HepG2 (cell line): ENCODE measurements around the gene ELF2. TPM values are rescaled to one million over a fixed set of nuclear protein-coding genes. Genes with fewer than 3 reads are reported as not detected.
A peak's percentile ranks its signal among the peaks of the same experiment; 100 is the strongest.

ENCODE experiments used
- ATAC-seq: fragments of 200-7000 bp; cut with Tn5 transposase; 3 replicates; pipeline ENCODE4 v1.9.1; 2020; ENCODE audit warnings: mild to moderate bottlenecking, moderate library complexity
- BruUV-seq: library from RNA; stranded (reverse); fragments of 400-500 nt; replicated peaks from 2 replicates; lab custom pipeline; 2021; lab: Mats Ljungman, UMichigan
- CTCF ChIA-PET: fragments of 300-600 bp; formaldehyde crosslinking; extraction: SDS; loops from one replicate; lab custom pipeline; 2021; ENCODE audit warnings: low total read pairs, inconsistent platforms, low intra/inter-chr PET ratio; lab: Yijun Ruan, JAX
- POLR2A ChIA-PET: fragments of 350-600 bp; sonication (Branson Sonifier 250); formaldehyde crosslinking; loops from one replicate; lab custom pipeline; 2020; ENCODE audit warnings: antibody characterized with exemption, inconsistent platforms; lab: Yijun Ruan, JAX
- DNase-seq: peaks from one replicate; pipeline ENCODE4 v3.0.0-alpha.2; 2015; ENCODE audit warnings: low spot score
- FAIRE-seq: peaks from 3 replicates; lab custom pipeline; 2011; peaks lifted over from hg19 to GRCh38; lab: Jason Lieb, UNC
- H2AFZ ChIP-seq: one replicate; pipeline ENCODE4 v1.6.1; 2011; ENCODE audit warnings: low read length, inconsistent platforms
- H3K27ac ChIP-seq: fragments of 300-600 bp; 3 replicates; pipeline ENCODE4 v1.8.0; 2011; ENCODE audit warnings: mixed run types, mild to moderate bottlenecking, mixed read lengths, low read length, inconsistent platforms; ENCODE audit not compliant: insufficient read depth; ENCODE audit errors: extremely low read length
- H3K27me3 ChIP-seq, 2 experiments: fragments of 200-600 bp in 1 of 2; 2 replicates in 1 of 2; 3 replicates in 1 of 2; pipeline versions ENCODE4 v1.6.0 to v1.8.0; 2011; ENCODE audit warnings: low read length in 2 of 2, mild to moderate bottlenecking in 2 of 2, moderate library complexity in 2 of 2, inconsistent platforms in 1 of 2; ENCODE audit not compliant: insufficient read depth in 2 of 2, control insufficient read depth in 1 of 2
- H3K36me3 ChIP-seq, 2 experiments: fragments of 200-600 bp in 1 of 2; replicated peaks in 1 of 2; 2 replicates in 1 of 2; 3 replicates in 1 of 2; pipeline versions ENCODE4 v1.5.1 to v1.8.0; 2011; ENCODE audit warnings: low read length in 2 of 2, inconsistent platforms in 1 of 2; ENCODE audit not compliant: insufficient read depth in 2 of 2, control insufficient read depth in 1 of 2
- H3K4me1 ChIP-seq: 2 replicates; pipeline ENCODE4 v1.5.1; 2012; ENCODE audit warnings: low read length, inconsistent platforms; ENCODE audit not compliant: insufficient read depth
- H3K4me2 ChIP-seq: 2 replicates; pipeline ENCODE4 v1.6.0; 2011; ENCODE audit warnings: low read depth, low read length, inconsistent platforms
- H3K4me3 ChIP-seq, 3 experiments: fragments of 200-600 bp in 1 of 3; sonication (generic), shearing (Covaris generic) in 1 of 3; replicated peaks in 1 of 3; 2 replicates each; pipeline ENCODE4 v1.5.1; 2011 to 2016; ENCODE audit warnings: low read length in 3 of 3, inconsistent platforms in 2 of 3, low read depth in 2 of 3, mild to moderate bottlenecking in 2 of 3, control low read depth in 1 of 3, mixed read lengths in 1 of 3; ENCODE audit not compliant: insufficient read depth in 1 of 3
- H3K79me2 ChIP-seq: one replicate; pipeline ENCODE4 v1.6.1; 2011; ENCODE audit warnings: low read length, inconsistent platforms; ENCODE audit not compliant: insufficient read depth
- H3K9ac ChIP-seq: 2 replicates; pipeline ENCODE4 v1.6.0; 2011; ENCODE audit warnings: mild to moderate bottlenecking, low read depth, low read length, inconsistent platforms; ENCODE audit not compliant: insufficient read depth
- H3K9me3 ChIP-seq: 2 replicates; pipeline ENCODE4 v1.5.1; 2012; ENCODE audit warnings: mild to moderate bottlenecking, low read length
- H4K20me1 ChIP-seq: 2 replicates; pipeline ENCODE4 v1.6.0; 2011; ENCODE audit warnings: inconsistent platforms, mild to moderate bottlenecking, low read length, moderate library complexity; ENCODE audit not compliant: insufficient read depth
- CCAR2 ChIP-seq: fragments of 200-400 bp; formaldehyde crosslinking; optimal IDR thresholded peaks from 2 replicates; pipeline ENCODE3; 2018; ENCODE audit warnings: low read depth, mild to moderate bottlenecking, low read length, moderate library complexity
- ETV6 ChIP-seq: sonication (generic); formaldehyde crosslinking; conservative IDR thresholded peaks from 2 replicates; pipeline ENCODE4 v1.4.0; 2020; ENCODE audit warnings: missing genetic modification reagents
- FOXO1 ChIP-seq: sonication (generic); formaldehyde crosslinking; IDR thresholded peaks from 2 replicates; pipeline ENCODE4 v1.4.0; 2020; ENCODE audit warnings: missing genetic modification reagents
- FOXP1 ChIP-seq, 2 experiments: fragments of 450-650 bp in 1 of 2; IDR thresholded peaks; 2 replicates each; pipeline ENCODE4 v1.6.1; 2017 to 2018; ENCODE audit warnings: antibody characterized with exemption in 1 of 2
- HCFC1 ChIP-seq: fragments of 150-350 bp; IDR thresholded peaks from 2 replicates; pipeline ENCODE4 v1.6.1; 2014; ENCODE audit warnings: low read depth, low read length
- ONECUT2 ChIP-seq: sonication (generic); formaldehyde crosslinking; IDR thresholded peaks from 2 replicates; pipeline ENCODE4 v1.4.0; 2020; ENCODE audit warnings: missing genetic modification reagents
- RBM22 ChIP-seq: fragments of 200-400 bp; formaldehyde crosslinking; optimal IDR thresholded peaks from 2 replicates; pipeline ENCODE3; 2017; ENCODE audit warnings: mild to moderate bottlenecking, low read length, moderate library complexity
- REXO4 ChIP-seq: sonication (generic); formaldehyde crosslinking; IDR thresholded peaks from 2 replicates; pipeline ENCODE4 v1.8.0; 2022; ENCODE audit warnings: missing genetic modification reagents, mild to moderate bottlenecking, borderline replicate concordance
- RFX5 ChIP-seq: IDR thresholded peaks from 2 replicates; pipeline ENCODE4 v1.6.1; 2011; ENCODE audit warnings: low read depth, low read length, improper control_type of control experiment
- RXRA ChIP-seq: sonication (generic); formaldehyde crosslinking; IDR thresholded peaks from 2 replicates; pipeline ENCODE4 v1.5.1; 2020; ENCODE audit warnings: missing genetic modification reagents
- ZNF264 ChIP-seq: sonication (generic); formaldehyde crosslinking; IDR thresholded peaks from 2 replicates; pipeline ENCODE4 v1.4.0; 2020; ENCODE audit warnings: missing genetic modification reagents
- ZNF317 ChIP-seq: sonication (generic); formaldehyde crosslinking; IDR thresholded peaks from 2 replicates; pipeline ENCODE4 v1.5.0; 2020; ENCODE audit warnings: mild to moderate bottlenecking, missing genetic modification reagents
- ZNF350 ChIP-seq: sonication (generic); formaldehyde crosslinking; IDR thresholded peaks from 2 replicates; pipeline ENCODE4 v1.4.0; 2020; ENCODE audit warnings: mild to moderate bottlenecking, low read depth, missing genetic modification reagents, borderline replicate concordance
- ZNF441 ChIP-seq: sonication (generic); formaldehyde crosslinking; IDR thresholded peaks from 2 replicates; pipeline ENCODE4 v1.7.0; 2021; ENCODE audit warnings: missing genetic modification reagents, borderline replicate concordance
- ZNF713 ChIP-seq: sonication (generic); formaldehyde crosslinking; IDR thresholded peaks from 2 replicates; pipeline ENCODE4 v1.4.0; 2020; ENCODE audit warnings: mild to moderate bottlenecking, missing genetic modification reagents
- ZNF776 ChIP-seq: sonication (generic); formaldehyde crosslinking; IDR thresholded peaks from 2 replicates; pipeline ENCODE4 v1.4.0; 2020; ENCODE audit warnings: mild to moderate bottlenecking, missing genetic modification reagents
- WGBS: methylation state at CpG from one replicate; pipeline ENCODE4 v1.1.6; 2017; ENCODE audit warnings: low lambda C conversion rate; 5-methylcytosine and 5-hydroxymethylcytosine counted together
- in situ Hi-C: cut with HindIII; loops from 2 replicates; pipeline ENCODE4 v1.10.0; 2017; ENCODE audit warnings: low pct_unique_long_range_greater_than_20kb; ENCODE audit not compliant: extremely low pct_ligation_motif_present
- intact Hi-C: fragments of 100-400 bp; cut with micrococcal nuclease; formaldehyde crosslinking; loops from one replicate; pipeline ENCODE4 v1.10.0; 2022; ENCODE audit not compliant: unreplicated experiment
- polyA plus RNA-seq, 8 experiments: library from polyadenylated mRNA; depleted of rRNA in 3 of 8; stranded (reverse) in 7 of 8; unstranded in 1 of 8; fragments of >200 nt; fragmentation: Illumina TruSeq in 4 of 8; extraction: Trizol in 4 of 8; gene quantifications; 2 replicates each; pipeline versions ENCODE4 v1.2.1 to v1.2.3, GENCODE V29; 2011 to 2016; ENCODE audit warnings: low read depth in 4 of 8, missing spikeins in 1 of 8, mixed read lengths in 1 of 8; ENCODE audit not compliant: insufficient read depth in 1 of 8
- total RNA-seq, 5 experiments: library from RNA; depleted of rRNA; stranded (reverse); fragments of >200 nt; fragmentation: Illumina TruSeq; extraction: Trizol; gene quantifications; 2 replicates each; pipeline ENCODE4 v1.2.3, GENCODE V29; 2016; ENCODE audit warnings: low read depth in 1 of 5
- TF ChIP-seq, protein P1 (sequence below): sonication (generic); formaldehyde crosslinking; IDR thresholded peaks from 2 replicates; pipeline ENCODE4 v1.5.0; 2020; ENCODE audit warnings: mild to moderate bottlenecking, missing genetic modification reagents
- TF ChIP-seq, protein P2 (sequence below): IDR thresholded peaks from 2 replicates; pipeline ENCODE4 v1.6.1; 2016; ENCODE audit warnings: missing genetic modification reagents, missing compliant biosample characterization
- TF ChIP-seq, protein P3 (sequence below): IDR thresholded peaks from 2 replicates; pipeline ENCODE4 v1.6.1; 2016; ENCODE audit warnings: low read depth, control low read depth
- TF ChIP-seq, protein P4 (sequence below): sonication (generic); formaldehyde crosslinking; IDR thresholded peaks from 2 replicates; pipeline ENCODE4 v1.8.1; 2023; ENCODE audit warnings: mild to moderate bottlenecking, missing genetic modification reagents
- TF ChIP-seq, protein P5 (sequence below): sonication (generic); formaldehyde crosslinking; IDR thresholded peaks from 2 replicates; pipeline ENCODE4 v1.4.0; 2020; ENCODE audit warnings: mild to moderate bottlenecking, low read depth, missing genetic modification reagents

The ELF2 gene
- total and polyA plus RNA-seq, 2 of the 13 experiments (the other 11 are each of a cell fraction or from before 2014, with no cell fraction given) = 28.6 to 35.4 TPM

DNA sequence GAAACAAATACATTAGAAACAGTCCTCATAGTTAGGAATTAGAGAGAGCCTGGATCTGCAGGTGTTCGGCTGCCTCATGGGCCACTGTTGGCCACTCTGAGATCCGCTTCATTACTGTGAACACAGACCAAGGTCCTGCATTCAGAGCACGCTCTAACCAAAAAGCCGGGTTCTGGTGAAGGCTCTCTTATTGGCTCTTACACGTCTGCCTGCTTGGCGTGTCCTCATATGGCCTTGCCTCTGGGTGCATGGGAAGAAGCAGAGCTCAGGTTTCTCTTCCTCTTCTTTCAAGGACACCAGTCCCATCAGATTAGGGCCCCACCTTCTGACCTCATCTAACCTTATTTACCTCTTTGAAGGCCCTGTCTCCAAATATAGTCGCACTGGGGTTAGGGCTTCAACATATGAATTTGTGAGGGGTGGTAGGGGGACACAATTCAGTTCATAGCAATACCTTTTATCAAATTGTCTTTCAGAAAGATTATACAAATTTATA, 37.1 kb upstream of the ELF2 start:
- FAIRE-seq = peak; percentile 76
- POLR2A ChIA-PET = interaction anchor here (1.3 kb wide), 1 partner anchor 82 kb away, joined by 5 read pairs; no protein-coding TSS in a partner anchor
- TF ChIP-seq RXRA (peak; percentile 93), ZNF317 (CRISPR knock-in tag) (no peak), FOXP1 (IDR thresholded peaks at IDR 0.05) (no peak), FOXP1 (CRISPR knock-in tag; IDR thresholded peaks at IDR 0.05) (0 out of 2 replicates have a peak, but pooled peaks have one; percentile 22), ZNF713 (CRISPR knock-in tag) (no peak), ZNF264 (CRISPR knock-in tag) (0 out of 2 replicates have a peak, but pooled peaks have one; percentile 28), FOXO1 (peak; percentile 12; the same call in 1 of the 2 replicates), REXO4 (CRISPR knock-in tag) (no peak), ONECUT2 (CRISPR knock-in tag) (no peak), RFX5 (no peak), HCFC1 (no peak), ZNF776 (CRISPR knock-in tag) (no peak), ZNF350 (CRISPR knock-in tag) (no peak), CCAR2 (no peak), ETV6 (CRISPR knock-in tag) (no peak), ZNF441 (peak; percentile 38; the same call in 1 of the 2 replicates), RBM22 (no peak)
- TF ChIP-seq, protein P1, sequence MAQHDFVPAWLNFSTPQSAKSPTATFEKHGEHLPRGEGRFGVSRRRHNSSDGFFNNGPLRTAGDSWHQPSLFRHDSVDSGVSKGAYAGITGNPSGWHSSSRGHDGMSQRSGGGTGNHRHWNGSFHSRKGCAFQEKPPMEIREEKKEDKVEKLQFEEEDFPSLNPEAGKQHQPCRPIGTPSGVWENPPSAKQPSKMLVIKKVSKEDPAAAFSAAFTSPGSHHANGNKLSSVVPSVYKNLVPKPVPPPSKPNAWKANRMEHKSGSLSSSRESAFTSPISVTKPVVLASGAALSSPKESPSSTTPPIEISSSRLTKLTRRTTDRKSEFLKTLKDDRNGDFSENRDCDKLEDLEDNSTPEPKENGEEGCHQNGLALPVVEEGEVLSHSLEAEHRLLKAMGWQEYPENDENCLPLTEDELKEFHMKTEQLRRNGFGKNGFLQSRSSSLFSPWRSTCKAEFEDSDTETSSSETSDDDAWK (CRISPR knock-in tag) = no peak
- TF ChIP-seq, protein P2, sequence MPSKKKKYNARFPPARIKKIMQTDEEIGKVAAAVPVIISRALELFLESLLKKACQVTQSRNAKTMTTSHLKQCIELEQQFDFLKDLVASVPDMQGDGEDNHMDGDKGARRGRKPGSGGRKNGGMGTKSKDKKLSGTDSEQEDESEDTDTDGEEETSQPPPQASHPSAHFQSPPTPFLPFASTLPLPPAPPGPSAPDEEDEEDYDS (CRISPR knock-in tag) = no peak
- TF ChIP-seq, protein P3, sequence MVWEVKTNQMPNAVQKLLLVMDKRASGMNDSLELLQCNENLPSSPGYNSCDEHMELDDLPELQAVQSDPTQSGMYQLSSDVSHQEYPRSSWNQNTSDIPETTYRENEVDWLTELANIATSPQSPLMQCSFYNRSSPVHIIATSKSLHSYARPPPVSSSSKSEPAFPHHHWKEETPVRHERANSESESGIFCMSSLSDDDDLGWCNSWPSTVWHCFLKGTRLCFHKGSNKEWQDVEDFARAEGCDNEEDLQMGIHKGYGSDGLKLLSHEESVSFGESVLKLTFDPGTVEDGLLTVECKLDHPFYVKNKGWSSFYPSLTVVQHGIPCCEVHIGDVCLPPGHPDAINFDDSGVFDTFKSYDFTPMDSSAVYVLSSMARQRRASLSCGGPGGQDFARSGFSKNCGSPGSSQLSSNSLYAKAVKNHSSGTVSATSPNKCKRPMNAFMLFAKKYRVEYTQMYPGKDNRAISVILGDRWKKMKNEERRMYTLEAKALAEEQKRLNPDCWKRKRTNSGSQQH (CRISPR knock-in tag) = no peak
- TF ChIP-seq, protein P4, sequence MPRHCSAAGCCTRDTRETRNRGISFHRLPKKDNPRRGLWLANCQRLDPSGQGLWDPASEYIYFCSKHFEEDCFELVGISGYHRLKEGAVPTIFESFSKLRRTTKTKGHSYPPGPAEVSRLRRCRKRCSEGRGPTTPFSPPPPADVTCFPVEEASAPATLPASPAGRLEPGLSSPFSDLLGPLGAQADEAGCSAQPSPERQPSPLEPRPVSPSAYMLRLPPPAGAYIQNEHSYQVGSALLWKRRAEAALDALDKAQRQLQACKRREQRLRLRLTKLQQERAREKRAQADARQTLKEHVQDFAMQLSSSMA (CRISPR knock-in tag) = no peak
- TF ChIP-seq, protein P5, sequence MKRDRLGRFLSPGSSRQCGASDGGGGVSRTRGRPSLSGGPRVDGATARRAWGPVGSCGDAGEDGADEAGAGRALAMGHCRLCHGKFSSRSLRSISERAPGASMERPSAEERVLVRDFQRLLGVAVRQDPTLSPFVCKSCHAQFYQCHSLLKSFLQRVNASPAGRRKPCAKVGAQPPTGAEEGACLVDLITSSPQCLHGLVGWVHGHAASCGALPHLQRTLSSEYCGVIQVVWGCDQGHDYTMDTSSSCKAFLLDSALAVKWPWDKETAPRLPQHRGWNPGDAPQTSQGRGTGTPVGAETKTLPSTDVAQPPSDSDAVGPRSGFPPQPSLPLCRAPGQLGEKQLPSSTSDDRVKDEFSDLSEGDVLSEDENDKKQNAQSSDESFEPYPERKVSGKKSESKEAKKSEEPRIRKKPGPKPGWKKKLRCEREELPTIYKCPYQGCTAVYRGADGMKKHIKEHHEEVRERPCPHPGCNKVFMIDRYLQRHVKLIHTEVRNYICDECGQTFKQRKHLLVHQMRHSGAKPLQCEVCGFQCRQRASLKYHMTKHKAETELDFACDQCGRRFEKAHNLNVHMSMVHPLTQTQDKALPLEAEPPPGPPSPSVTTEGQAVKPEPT = no peak

More for the DNA sequence above, 37.1 kb upstream of the ELF2 start:
- Histone ChIP-seq H3K4me3 (peak overlapping the region in 2 of 3 experiments; percentile 24 to 37; a peak in 1 of 6 replicates), H3K79me2 (no peaks in the 10 kb centered on the region), H3K9ac (no peak overlapping the region), H3K9me3 (no peaks in the 10 kb centered on the region), H3K27me3 (no peaks in the 10 kb centered on the region), H3K4me2 (peak overlapping the region; percentile 54; the same call in 1 of the 2 replicates), H3K27ac (peak overlapping the region; percentile 19), H4K20me1 (no peaks in the 10 kb centered on the region), H3K4me1 (peaks cover 22% of the 10 kb centered on the region), H2AFZ (no peak overlapping the region), H3K36me3 (no peaks in the 10 kb centered on the region)
- no TSS peak for BruUV-seq
- CTCF ChIA-PET = no interaction called here
- DNase-seq = peak; percentile 69
- peak; percentile 100 for ATAC-seq
- WGBS = 0% methylated on average over 6 of the region's 7 CpGs
- in situ Hi-C loops = no loop called here
- intact Hi-C loops = no loop called here
